GM18508 (cell line): Measurements from ENCODE around the gene REV1.

Experiments
- ATAC-seq: cut with Tn5 transposase; IDR thresholded peaks from one replicate; pipeline ENCODE4 v1.9.1; 2021; ENCODE audit warnings: moderate number of reproducible peaks; ENCODE audit not compliant: insufficient read depth, unreplicated experiment

Gene REV1

GRCh38 chr2:99458529-99458928, 31.3 kb downstream of the REV1 start:
- no peak for ATAC-seq

- ATAC-seq: no peak
Measured at GRCh38 chr2:99451686-99452085, 38.1 kb downstream of the REV1 start.

- no peak for ATAC-seq
Measured at GRCh38 chr2:99451280-99451679, 38.5 kb downstream of the REV1 start.

GRCh38 chr2:99450199-99450598, 39.6 kb downstream of the REV1 start:
- no peak for ATAC-seq

GRCh38 chr2:99448556-99448955, 41.3 kb downstream of the REV1 start:
- no peak for ATAC-seq

GRCh38 chr2:99445065-99445464, 44.8 kb downstream of the REV1 start:
- ATAC-seq: no peak

- no peak for ATAC-seq
Measured at GRCh38 chr2:99444222-99444621, 45.6 kb downstream of the REV1 start.

GRCh38 chr2:99442837-99443236, 47.0 kb downstream of the REV1 start:
- ATAC-seq: no peak

GRCh38 chr2:99439971-99440505, 49.8 kb downstream of the REV1 start:
- ATAC-seq: no peak

- no peak for ATAC-seq
Measured at GRCh38 chr2:99436874-99437273, 52.9 kb downstream of the REV1 start.

GRCh38 chr2:99433340-99433739, 56.5 kb downstream of the REV1 start:
- no peak for ATAC-seq

GRCh38 chr2:99431587-99432275, 58.1 kb downstream of the REV1 start:
- no peak for ATAC-seq

- ATAC-seq: no peak
Measured at GRCh38 chr2:99430614-99431291, 59.1 kb downstream of the REV1 start.

- no peak for ATAC-seq
Measured at GRCh38 chr2:99425022-99425421, 64.8 kb downstream of the REV1 start.

- no peak for ATAC-seq
Measured at GRCh38 chr2:99424371-99424770, 65.4 kb downstream of the REV1 start.

- ATAC-seq: no peak
Measured at GRCh38 chr2:99422599-99422998, 67.2 kb downstream of the REV1 start.

- no peak for ATAC-seq
Measured at GRCh38 chr2:99421469-99421868, 68.3 kb downstream of the REV1 start.

- no peak for ATAC-seq
Measured at GRCh38 chr2:99420751-99421299, 69.0 kb downstream of the REV1 start.

GRCh38 chr2:99420031-99420430, 69.8 kb downstream of the REV1 start:
- no peak for ATAC-seq

- ATAC-seq: no peak
Measured at GRCh38 chr2:99417396-99417795, 72.4 kb downstream of the REV1 start.

- ATAC-seq: no peak
Measured at GRCh38 chr2:99414566-99414965, 75.3 kb downstream of the REV1 start.

GRCh38 chr2:99410276-99410675, 79.5 kb downstream of the REV1 start:
- no peak for ATAC-seq
